OCI-LY1 (cell line): ENCODE results near the gene KDM2A.

Experiments
- H2AFZ ChIP-seq: fragments of 200-600 bp; sonication (generic), shearing (Covaris generic); 2 replicates; pipeline ENCODE4 v1.6.0; 2014; ENCODE audit warnings: antibody characterized with exemption, mild to moderate bottlenecking, low read length
- H3F3A ChIP-seq: fragments of 200-600 bp; sonication (generic), shearing (Covaris generic); 2 replicates; pipeline ENCODE4 v1.6.0; 2014; ENCODE audit warnings: mild to moderate bottlenecking, antibody characterized with exemption, low read length, moderate library complexity; ENCODE audit not compliant: insufficient read depth
- H3K27ac ChIP-seq: fragments of 200-600 bp; sonication (generic); 2 replicates; pipeline ENCODE4 v1.5.1; 2014; ENCODE audit warnings: low read length, mixed run types, mild to moderate bottlenecking, low read depth; ENCODE audit not compliant: poor library complexity, severe bottlenecking
- H3K27me3 ChIP-seq: fragments of 200-600 bp; sonication (generic); 2 replicates; pipeline ENCODE4 v1.6.0; 2014; ENCODE audit warnings: antibody characterized with exemption, mild to moderate bottlenecking, low read length, moderate library complexity; ENCODE audit not compliant: insufficient read depth
- H3K36me3 ChIP-seq: fragments of 200-600 bp; sonication (generic); 2 replicates; pipeline ENCODE4 v1.6.1; 2014; ENCODE audit warnings: mild to moderate bottlenecking, antibody characterized with exemption, low read length, moderate library complexity, mixed read lengths; ENCODE audit not compliant: insufficient read depth
- H3K4me1 ChIP-seq: fragments of 200-600 bp; sonication (generic); 2 replicates; pipeline ENCODE4 v1.5.1; 2014; ENCODE audit warnings: mild to moderate bottlenecking, low read length, moderate library complexity; ENCODE audit not compliant: insufficient read depth, severe bottlenecking
- H3K4me2 ChIP-seq: fragments of 200-600 bp; sonication (generic), shearing (Covaris generic); 2 replicates; pipeline ENCODE4 v1.6.1; 2014; ENCODE audit warnings: low read length
- H3K4me3 ChIP-seq: fragments of 200-600 bp; sonication (generic); 2 replicates; pipeline ENCODE4 v1.5.1; 2014; ENCODE audit warnings: low read length, low read depth, mild to moderate bottlenecking, mixed read lengths; ENCODE audit not compliant: poor library complexity, severe bottlenecking
- H3K79me2 ChIP-seq: fragments of 200-600 bp; shearing (Covaris generic); 2 replicates; pipeline ENCODE4 v1.6.1; 2016; ENCODE audit warnings: mixed run types, low read length, mixed read lengths; ENCODE audit not compliant: insufficient read depth
- H3K9ac ChIP-seq: fragments of 200-600 bp; sonication (generic), shearing (Covaris generic); 2 replicates; pipeline ENCODE4 v1.6.1; 2014; ENCODE audit warnings: mild to moderate bottlenecking, low read length, mixed read lengths
- H3K9me2 ChIP-seq: fragments of 200-600 bp; sonication (generic), shearing (Covaris generic); 2 replicates; pipeline ENCODE4 v1.6.1; 2014; ENCODE audit warnings: low read depth, mild to moderate bottlenecking, low read length, mixed read lengths
- H3K9me3 ChIP-seq: fragments of 200-600 bp; shearing (Covaris generic); 2 replicates; pipeline ENCODE4 v1.6.1; 2014; ENCODE audit warnings: low read length, mixed read lengths
- H4K20me1 ChIP-seq: fragments of 200-600 bp; sonication (generic), shearing (Covaris generic); 2 replicates; pipeline ENCODE4 v1.6.0; 2016; ENCODE audit warnings: mild to moderate bottlenecking, low read length; ENCODE audit not compliant: insufficient read depth
- CTCF ChIP-seq: fragments of 200-600 bp; sonication (generic), shearing (Covaris generic); IDR thresholded peaks from 2 replicates; pipeline ENCODE4 v1.5.1; 2017; ENCODE audit warnings: mild to moderate bottlenecking, antibody characterized with exemption, low read length, moderate library complexity, mixed read lengths
- EZH2 ChIP-seq: fragments of 200-600 bp; sonication (generic), shearing (Covaris generic); IDR thresholded peaks from 2 replicates; pipeline ENCODE4 v1.8.0; 2017; ENCODE audit warnings: borderline replicate concordance, mixed run types, mild to moderate bottlenecking, antibody characterized with exemption, low read length, moderate library complexity, mixed read lengths

KDM2A gene

GRCh38 chr11:67118181-67118766 is 789 bp upstream of the KDM2A start:
- no peaks in the 10 kb centered on the region; the same call in 1 of the 2 replicates for H4K20me1 ChIP-seq
- no peaks in the 10 kb centered on the region for H3K9me3 ChIP-seq
- H3K9me2 ChIP-seq: no peaks in the 10 kb centered on the region
- peak overlapping the region; percentile 66 for H3K4me3 ChIP-seq
- H3K4me2 ChIP-seq: peak overlapping the region; percentile 83
- H3K36me3 ChIP-seq: peaks cover 5% of the 10 kb centered on the region; the same call in 1 of the 2 replicates
- peaks cover 35% of the 10 kb centered on the region for H3K79me2 ChIP-seq
- H3K27me3 ChIP-seq: no peaks in the 10 kb centered on the region; the same call in 1 of the 2 replicates
- no peak overlapping the region for H2AFZ ChIP-seq
- no peak overlapping the region for H3K27ac ChIP-seq
- peak overlapping the region; percentile 74 for H3K9ac ChIP-seq
- H3F3A ChIP-seq: no peaks in the 10 kb centered on the region
- no peak for TF ChIP-seq EZH2
- no peak for TF ChIP-seq CTCF
- H3K4me1 ChIP-seq: peaks cover 26% of the 10 kb centered on the region

DNA sequence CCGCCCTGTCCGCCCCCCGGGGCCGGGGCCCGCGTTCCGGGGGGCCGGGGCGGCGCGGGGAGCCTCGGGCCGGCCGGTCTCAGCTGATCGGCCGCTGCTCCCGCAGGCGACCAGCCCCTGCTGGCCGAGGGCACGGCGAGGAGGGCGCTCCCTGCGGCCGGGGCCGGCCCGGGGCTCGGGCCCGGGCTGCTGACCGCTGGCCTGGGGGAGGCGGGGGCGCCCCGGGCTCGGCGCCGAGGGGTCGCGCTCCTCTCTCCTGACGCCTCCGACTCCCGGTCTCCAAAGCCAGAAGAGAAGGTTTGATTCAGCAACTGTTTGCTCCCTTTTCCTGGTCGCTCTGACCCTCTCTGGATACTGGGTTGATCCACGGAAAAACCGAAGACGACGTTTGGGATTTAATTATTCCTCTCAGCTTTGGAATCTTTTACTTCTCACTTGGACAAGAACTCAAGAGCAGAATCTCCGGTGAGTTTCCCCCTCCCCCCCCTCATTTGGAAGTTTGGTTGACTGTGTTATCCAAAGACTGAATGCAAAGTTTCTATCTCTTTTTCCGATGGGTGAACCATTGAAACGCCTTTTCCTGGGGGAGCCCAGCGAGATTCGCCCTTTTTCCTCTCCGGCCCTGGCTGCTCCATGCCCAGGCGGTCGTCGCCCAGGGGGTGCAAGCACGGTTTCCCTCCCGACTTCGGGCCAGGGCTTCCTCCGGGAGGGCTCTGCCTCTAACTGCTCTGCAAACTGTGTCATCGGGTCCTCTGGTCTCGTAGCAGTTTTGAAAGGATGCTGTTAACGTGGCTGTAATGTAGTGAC is 725 bp downstream of the KDM2A start:
- no peaks in the 10 kb centered on the region; the same call in 1 of the 2 replicates for H4K20me1 ChIP-seq
- H3K27me3 ChIP-seq: no peaks in the 10 kb centered on the region; the same call in 1 of the 2 replicates
- peak overlapping the region; percentile 96 for H3K4me3 ChIP-seq
- H3F3A ChIP-seq: no peaks in the 10 kb centered on the region
- peaks cover 24% of the 10 kb centered on the region for H3K4me1 ChIP-seq
- H3K9me3 ChIP-seq: no peaks in the 10 kb centered on the region
- no peak overlapping the region for H2AFZ ChIP-seq
- H3K79me2 ChIP-seq: peaks cover 47% of the 10 kb centered on the region
- peak overlapping the region; percentile 70 for H3K27ac ChIP-seq
- H3K36me3 ChIP-seq: peaks cover 10% of the 10 kb centered on the region; the same call in 1 of the 2 replicates
- H3K9ac ChIP-seq: peak overlapping the region; percentile 94
- H3K4me2 ChIP-seq: peak overlapping the region; percentile 91
- TF ChIP-seq EZH2: no peak
- TF ChIP-seq CTCF: no peak
- H3K9me2 ChIP-seq: no peaks in the 10 kb centered on the region

- Histone ChIP-seq H3K36me3 (peaks cover 16% of the 10 kb centered on the region), H3K4me2 (peak overlapping the region; percentile 91), H3K4me1 (peaks cover 24% of the 10 kb centered on the region), H3K4me3 (peak overlapping the region; percentile 96), H3K27ac (peak overlapping the region; percentile 70), H3K79me2 (peaks cover 52% of the 10 kb centered on the region), H4K20me1 (no peaks in the 10 kb centered on the region; the same call in 1 of the 2 replicates), H2AFZ (no peak overlapping the region), H3K9ac (peak overlapping the region; percentile 94), H3K27me3 (no peaks in the 10 kb centered on the region; the same call in 1 of the 2 replicates), H3F3A (no peaks in the 10 kb centered on the region), H3K9me3 (no peaks in the 10 kb centered on the region), H3K9me2 (no peaks in the 10 kb centered on the region)
- no peak for TF ChIP-seq CTCF
- TF ChIP-seq EZH2: no peak
Observed at GRCh38 chr11:67120456-67120855, 1.4 kb downstream of the KDM2A start.
